HL-60 (cell line): ENCODE results near the gene ANTXR1.

Experiments
- POLR2AphosphoS5 ChIP-seq: IDR thresholded peaks from 2 replicates; pipeline ENCODE4 v1.6.1; 2012; ENCODE audit warnings: low read depth
- TF ChIP-seq, protein P1 (sequence below): IDR thresholded peaks from one replicate; pipeline ENCODE4 v1.5.1; 2011; ENCODE audit warnings: low read length, control low read depth, inconsistent platforms; ENCODE audit not compliant: insufficient read depth

DNA sequence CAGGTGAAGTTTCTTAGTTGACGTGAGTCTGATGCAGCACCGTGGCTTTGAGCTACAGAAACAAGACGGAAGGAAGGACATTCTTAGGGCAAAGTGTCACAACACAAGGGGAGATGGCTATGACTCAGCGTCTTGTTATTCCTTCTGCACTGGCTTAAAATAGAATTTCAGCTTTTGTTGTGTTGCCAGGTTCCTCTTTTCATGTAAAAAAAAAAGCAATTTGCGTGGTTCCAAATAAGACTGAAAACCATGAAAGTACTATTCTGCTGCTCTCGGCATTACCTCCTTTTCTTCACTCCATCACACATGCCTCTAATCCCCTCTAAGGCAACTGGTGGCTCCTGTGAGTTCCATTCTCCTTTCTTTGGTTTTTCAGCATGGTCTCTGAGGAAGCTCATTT, 150.1 kb downstream of the ANTXR1 start:
- TF ChIP-seq, protein P1, sequence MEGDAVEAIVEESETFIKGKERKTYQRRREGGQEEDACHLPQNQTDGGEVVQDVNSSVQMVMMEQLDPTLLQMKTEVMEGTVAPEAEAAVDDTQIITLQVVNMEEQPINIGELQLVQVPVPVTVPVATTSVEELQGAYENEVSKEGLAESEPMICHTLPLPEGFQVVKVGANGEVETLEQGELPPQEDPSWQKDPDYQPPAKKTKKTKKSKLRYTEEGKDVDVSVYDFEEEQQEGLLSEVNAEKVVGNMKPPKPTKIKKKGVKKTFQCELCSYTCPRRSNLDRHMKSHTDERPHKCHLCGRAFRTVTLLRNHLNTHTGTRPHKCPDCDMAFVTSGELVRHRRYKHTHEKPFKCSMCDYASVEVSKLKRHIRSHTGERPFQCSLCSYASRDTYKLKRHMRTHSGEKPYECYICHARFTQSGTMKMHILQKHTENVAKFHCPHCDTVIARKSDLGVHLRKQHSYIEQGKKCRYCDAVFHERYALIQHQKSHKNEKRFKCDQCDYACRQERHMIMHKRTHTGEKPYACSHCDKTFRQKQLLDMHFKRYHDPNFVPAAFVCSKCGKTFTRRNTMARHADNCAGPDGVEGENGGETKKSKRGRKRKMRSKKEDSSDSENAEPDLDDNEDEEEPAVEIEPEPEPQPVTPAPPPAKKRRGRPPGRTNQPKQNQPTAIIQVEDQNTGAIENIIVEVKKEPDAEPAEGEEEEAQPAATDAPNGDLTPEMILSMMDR: no peak
- peak; percentile 39; the same call in 1 of the 2 replicates for TF ChIP-seq POLR2AphosphoS5
